IMR-90 (cell line): Measurements from ENCODE around the gene PIAS1. TPM values are rescaled to one million over a fixed set of nuclear protein-coding genes. Genes with fewer than 3 reads are reported as not detected.

ENCODE experiments used
- ATAC-seq: fragments of 200-7000 bp; cut with Tn5 transposase; 2 replicates; pipeline ENCODE4 v1.9.1; 2020; ENCODE audit warnings: low read depth, mild to moderate bottlenecking, moderate library complexity
- BruUV-seq: library from RNA; stranded (reverse); fragments of 400-500 nt; replicated peaks from 2 replicates; lab custom pipeline; 2021; lab: Mats Ljungman, UMichigan
- CTCF ChIA-PET: fragments of 300-600 bp; formaldehyde crosslinking; extraction: SDS; loops from one replicate; lab custom pipeline; 2021; ENCODE audit warnings: antibody characterized with exemption; lab: Yijun Ruan, JAX
- POLR2A ChIA-PET: fragments of 300-600 bp; sonication (Branson Sonifier 250); formaldehyde crosslinking; loops from one replicate; lab custom pipeline; 2022; ENCODE audit warnings: antibody characterized with exemption; ENCODE audit not compliant: unreplicated experiment; lab: Charles Lee
- DNase-seq: peaks from one replicate; pipeline ENCODE4 v3.0.0; 2013
- H2AFZ ChIP-seq: replicated peaks from 2 replicates; pipeline ENCODE3; 2013; ENCODE audit warnings: low read length, mild to moderate bottlenecking; ENCODE audit not compliant: poor library complexity
- H2AK5ac ChIP-seq: 2 replicates; pipeline ENCODE4 v1.6.1; 2013; ENCODE audit warnings: low read depth, low read length, inconsistent platforms
- H2AK9ac ChIP-seq: replicated peaks from 2 replicates; pipeline ENCODE3; 2013; ENCODE audit warnings: mild to moderate bottlenecking, low read depth, low read length, moderate library complexity; ENCODE audit not compliant: poor library complexity
- H2BK120ac ChIP-seq: 2 replicates; pipeline ENCODE4 v1.6.1; 2013; ENCODE audit warnings: low read depth, low read length, inconsistent platforms
- H2BK15ac ChIP-seq: 3 replicates; pipeline ENCODE4 v1.6.1; 2013; ENCODE audit warnings: low read depth, low read length, inconsistent platforms
- H2BK20ac ChIP-seq: 2 replicates; pipeline ENCODE4 v1.6.1; 2013; ENCODE audit warnings: low read depth, mild to moderate bottlenecking, inconsistent platforms, low read length, moderate library complexity
- H2BK5ac ChIP-seq: 2 replicates; pipeline ENCODE4 v1.6.1; 2013; ENCODE audit warnings: mild to moderate bottlenecking, low read depth, low read length, inconsistent platforms; ENCODE audit not compliant: poor library complexity, severe bottlenecking
- H3K14ac ChIP-seq: replicated peaks from 2 replicates; pipeline ENCODE4 v1.6.1; 2013; ENCODE audit warnings: low read depth, low read length, inconsistent platforms
- H3K18ac ChIP-seq: 2 replicates; pipeline ENCODE4 v1.6.1; 2013; ENCODE audit warnings: low read depth, low read length, control low read depth
- H3K23ac ChIP-seq: 2 replicates; pipeline ENCODE4 v1.6.1; 2013; ENCODE audit warnings: low read depth, low read length, inconsistent platforms
- H3K27ac ChIP-seq: 2 replicates; pipeline ENCODE4 v1.5.1; 2013; ENCODE audit warnings: mild to moderate bottlenecking, control low read depth, low read length; ENCODE audit not compliant: insufficient read depth
- H3K27me3 ChIP-seq: 2 replicates; pipeline ENCODE4 v1.6.1; 2013; ENCODE audit warnings: low read length; ENCODE audit not compliant: control insufficient read depth, insufficient read depth
- H3K36me3 ChIP-seq: 2 replicates; pipeline ENCODE4 v1.6.1; 2013; ENCODE audit warnings: low read length, mixed read lengths; ENCODE audit not compliant: control insufficient read depth, insufficient read depth
- H3K4ac ChIP-seq: 2 replicates; pipeline ENCODE4 v1.6.1; 2013; ENCODE audit warnings: low read depth, low read length, inconsistent platforms
- H3K4me1 ChIP-seq: 2 replicates; pipeline ENCODE4 v1.6.1; 2013; ENCODE audit warnings: low read length, mixed read lengths; ENCODE audit not compliant: control insufficient read depth, insufficient read depth
- H3K4me2 ChIP-seq: 2 replicates; pipeline ENCODE4 v1.6.1; 2013; ENCODE audit warnings: low read depth, mild to moderate bottlenecking, control low read depth, low read length, moderate library complexity
- H3K4me3 ChIP-seq: 2 replicates; pipeline ENCODE4 v1.5.1; 2013; ENCODE audit warnings: low read depth, mild to moderate bottlenecking, control low read depth, low read length, moderate library complexity; ENCODE audit not compliant: insufficient read depth
- H3K56ac ChIP-seq: 2 replicates; pipeline ENCODE4 v1.6.1; 2013; ENCODE audit warnings: low read length, inconsistent platforms; ENCODE audit not compliant: insufficient read depth; ENCODE audit errors: extremely low read depth
- H3K79me1 ChIP-seq, 2 experiments: 2 replicates each; pipeline ENCODE4 v1.6.1; 2013; ENCODE audit warnings: low read length in 2 of 2, inconsistent platforms in 1 of 2, low read depth in 1 of 2
- H3K9ac ChIP-seq: 2 replicates; pipeline ENCODE4 v1.6.1; 2013; ENCODE audit warnings: low read depth, low read length, control low read depth
- H3K9me1 ChIP-seq: 2 replicates; pipeline ENCODE4 v1.6.1; 2013; ENCODE audit warnings: low read length, inconsistent platforms; ENCODE audit not compliant: insufficient read depth
- H3K9me3 ChIP-seq: 2 replicates; pipeline ENCODE4 v1.6.1; 2013; ENCODE audit warnings: low read length; ENCODE audit not compliant: control insufficient read depth, insufficient read depth
- H4K20me1 ChIP-seq: 2 replicates; pipeline ENCODE4 v1.6.1; 2013; ENCODE audit warnings: low read length, inconsistent platforms; ENCODE audit not compliant: insufficient read depth
- H4K5ac ChIP-seq: 2 replicates; pipeline ENCODE4 v1.6.1; 2013; ENCODE audit warnings: mild to moderate bottlenecking, low read depth, low read length, control low read depth
- H4K8ac ChIP-seq, 2 experiments: 2 replicates each; pipeline ENCODE4 v1.6.1; 2013; ENCODE audit warnings: low read depth in 2 of 2, low read length in 2 of 2, control low read depth in 1 of 2, inconsistent platforms in 1 of 2
- H4K91ac ChIP-seq: 2 replicates; pipeline ENCODE4 v1.6.1; 2013; ENCODE audit warnings: low read depth, low read length, inconsistent platforms; ENCODE audit not compliant: insufficient read depth
- BHLHE40 ChIP-seq: fragments of 150-350 bp; IDR thresholded peaks from 2 replicates; pipeline ENCODE4 v1.6.1; 2016; ENCODE audit warnings: mild to moderate bottlenecking, low read depth, low read length
- CEBPB ChIP-seq: IDR thresholded peaks from 2 replicates; pipeline ENCODE4 v1.6.1; 2012; ENCODE audit warnings: low read depth, low read length, improper control_type of control experiment
- CHD1 ChIP-seq: IDR thresholded peaks from 2 replicates; pipeline ENCODE4 v1.6.1; 2012; ENCODE audit warnings: low read depth, low read length, improper control_type of control experiment
- FOS ChIP-seq: fragments of 150-350 bp; IDR thresholded peaks from 2 replicates; pipeline ENCODE4 v1.6.1; 2016; ENCODE audit warnings: low read depth, low read length
- MAFK ChIP-seq: IDR thresholded peaks from 2 replicates; pipeline ENCODE4 v1.6.1; 2012; ENCODE audit warnings: low read depth, low read length, improper control_type of control experiment
- MAZ ChIP-seq: IDR thresholded peaks from 2 replicates; pipeline ENCODE4 v1.6.1; 2012; ENCODE audit warnings: low read depth, mild to moderate bottlenecking, low read length, improper control_type of control experiment, moderate library complexity, borderline replicate concordance
- MXI1 ChIP-seq: IDR thresholded peaks from 2 replicates; pipeline ENCODE4 v1.6.1; 2012; ENCODE audit warnings: low read depth, mild to moderate bottlenecking, low read length, moderate library complexity, borderline replicate concordance
- NFE2L2 ChIP-seq: fragments of 150-350 bp; IDR thresholded peaks from 2 replicates; pipeline ENCODE4 v1.6.1; 2016; ENCODE audit warnings: low read depth, mild to moderate bottlenecking, low read length
- POLR2A ChIP-seq: IDR thresholded peaks from 2 replicates; pipeline ENCODE4 v1.6.1; 2012; ENCODE audit warnings: mild to moderate bottlenecking, low read depth, low read length
- RAD21 ChIP-seq: IDR thresholded peaks from 2 replicates; pipeline ENCODE4 v1.6.1; 2012; ENCODE audit warnings: low read length, improper control_type of control experiment
- RCOR1 ChIP-seq: IDR thresholded peaks from 2 replicates; pipeline ENCODE4 v1.6.1; 2012; ENCODE audit warnings: mild to moderate bottlenecking, low read length, improper control_type of control experiment; ENCODE audit not compliant: insufficient replicate concordance
- SMC3 ChIP-seq: fragments of 150-350 bp; IDR thresholded peaks from 2 replicates; pipeline ENCODE4 v1.6.1; 2016; ENCODE audit warnings: low read depth, mild to moderate bottlenecking, antibody characterized with exemption, low read length, moderate library complexity
- WGBS, 2 experiments: methylation state at CpG; one replicate each; pipeline versions ENCODE4 v1.1.5 to v1.1.7; 2013; ENCODE audit warnings: missing lambda C conversion rate in 2 of 2; ENCODE audit not compliant: insufficient read length in 1 of 2; ENCODE audit errors: extremely low coverage in 2 of 2; 5-methylcytosine and 5-hydroxymethylcytosine counted together
- dilution Hi-C: fragments of 300-500 bp; cut with HindIII; formaldehyde crosslinking; loops from one replicate; pipeline ENCODE4 v1.14.3; 2018; ENCODE audit warnings: low sequenced_read_pairs; ENCODE audit not compliant: unreplicated experiment
- in situ Hi-C: fragments of 300-500 bp; cut with MboI; formaldehyde crosslinking; loops from 3 replicates; pipeline ENCODE4 v1.14.3; 2019; ENCODE audit warnings: low sequenced_read_pairs, inconsistent platforms, mixed read lengths
- intact Hi-C: fragments of 100-400 bp; cut with micrococcal nuclease; formaldehyde crosslinking; loops from 2 replicates; pipeline ENCODE4 v1.10.0; 2022
- polyA plus RNA-seq, 3 experiments: library from polyadenylated mRNA; depleted of rRNA; stranded (reverse); fragments of >200 nt; gene quantifications; 2 replicates each; pipeline ENCODE4 v1.2.3, GENCODE V29; 2012; ENCODE audit warnings: low replicate concordance in 1 of 3
- total RNA-seq: library from RNA; depleted of rRNA; stranded (reverse); fragments of >200 nt; gene quantifications from 2 replicates; pipeline ENCODE4 v1.2.3, GENCODE V29; 2012
- TF ChIP-seq, protein P1 (sequence below): fragments of 150-350 bp; IDR thresholded peaks from 2 replicates; pipeline ENCODE4 v1.6.1; 2017; ENCODE audit warnings: mild to moderate bottlenecking, antibody characterized with exemption, low read length, low read depth
- TF ChIP-seq, protein P2 (sequence below): fragments of 150-350 bp; IDR thresholded peaks from 2 replicates; pipeline ENCODE4 v1.6.1; 2016; ENCODE audit warnings: low read depth, mild to moderate bottlenecking, low read length, moderate library complexity, borderline replicate concordance
- TF ChIP-seq, protein P3 (sequence below): conservative IDR thresholded peaks from 2 replicates; pipeline ENCODE4 v1.5.1; 2012; ENCODE audit warnings: mild to moderate bottlenecking, low read depth, low read length, improper control_type of control experiment

PIAS1 gene
- total and polyA plus RNA-seq, 2 of the 4 experiments (the other 2 are of a cell fraction): 20.0 to 63.6 TPM

DNA sequence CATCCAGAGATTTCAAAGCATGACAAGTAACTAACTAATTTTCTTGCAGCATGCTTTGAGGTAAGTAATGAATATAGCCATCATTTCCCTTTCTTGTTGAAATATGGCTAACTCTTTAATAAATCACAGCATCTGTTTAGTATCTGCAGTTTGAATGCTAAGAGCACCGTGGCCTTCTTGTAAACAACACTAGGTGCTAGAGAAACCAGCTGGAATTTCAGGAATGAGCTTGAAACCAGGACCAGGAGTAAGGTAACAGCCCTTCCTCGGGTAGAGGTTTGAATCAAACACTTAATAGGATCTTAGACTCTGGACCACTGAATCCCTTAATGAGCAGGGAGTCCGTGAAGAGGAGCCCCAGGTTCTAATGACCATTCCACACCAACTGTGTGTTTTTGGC lies 137.4 kb downstream of the PIAS1 start:
- ATAC-seq: no peak
- in situ Hi-C loops: no loop called here
- Histone ChIP-seq H4K8ac (no peak overlapping the region), H3K9me3 (no peaks in the 10 kb centered on the region), H3K14ac (no peak overlapping the region; the same call in 1 of the 2 replicates), H3K4me1 (peaks cover 9% of the 10 kb centered on the region), H3K79me1 (peaks cover 0 to 17% of the 10 kb centered on the region in 2 experiments; a peak in 2 of 4 replicates), H3K36me3 (peaks cover 12% of the 10 kb centered on the region), H2AK9ac (no peak overlapping the region), H3K18ac (no peak overlapping the region), H2BK5ac (no peak overlapping the region), H3K27ac (no peak overlapping the region), H2BK20ac (no peak overlapping the region), H4K91ac (no peak overlapping the region), H3K9me1 (peaks cover 11% of the 10 kb centered on the region), H4K20me1 (peaks cover 11% of the 10 kb centered on the region; the same call in 1 of the 2 replicates), H3K56ac (no peak overlapping the region), H3K27me3 (no peaks in the 10 kb centered on the region), H3K4ac (no peak overlapping the region), H3K4me2 (no peak overlapping the region), H2AFZ (no peak overlapping the region), H3K4me3 (no peak overlapping the region), H4K5ac (no peak overlapping the region), H2AK5ac (no peak overlapping the region), H3K9ac (no peak overlapping the region), H2BK15ac (no peak overlapping the region), H2BK120ac (no peak overlapping the region), H3K23ac (no peak overlapping the region)
- TF ChIP-seq MAFK (no peak), RCOR1 (no peak), MXI1 (no peak), RAD21 (no peak), CEBPB (no peak), NFE2L2 (no peak), FOS (no peak), SMC3 (no peak), CHD1 (no peak), MAZ (no peak), POLR2A (no peak), BHLHE40 (no peak)
- TF ChIP-seq, protein P1, sequence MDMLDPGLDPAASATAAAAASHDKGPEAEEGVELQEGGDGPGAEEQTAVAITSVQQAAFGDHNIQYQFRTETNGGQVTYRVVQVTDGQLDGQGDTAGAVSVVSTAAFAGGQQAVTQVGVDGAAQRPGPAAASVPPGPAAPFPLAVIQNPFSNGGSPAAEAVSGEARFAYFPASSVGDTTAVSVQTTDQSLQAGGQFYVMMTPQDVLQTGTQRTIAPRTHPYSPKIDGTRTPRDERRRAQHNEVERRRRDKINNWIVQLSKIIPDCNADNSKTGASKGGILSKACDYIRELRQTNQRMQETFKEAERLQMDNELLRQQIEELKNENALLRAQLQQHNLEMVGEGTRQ: no peak
- TF ChIP-seq, protein P2, sequence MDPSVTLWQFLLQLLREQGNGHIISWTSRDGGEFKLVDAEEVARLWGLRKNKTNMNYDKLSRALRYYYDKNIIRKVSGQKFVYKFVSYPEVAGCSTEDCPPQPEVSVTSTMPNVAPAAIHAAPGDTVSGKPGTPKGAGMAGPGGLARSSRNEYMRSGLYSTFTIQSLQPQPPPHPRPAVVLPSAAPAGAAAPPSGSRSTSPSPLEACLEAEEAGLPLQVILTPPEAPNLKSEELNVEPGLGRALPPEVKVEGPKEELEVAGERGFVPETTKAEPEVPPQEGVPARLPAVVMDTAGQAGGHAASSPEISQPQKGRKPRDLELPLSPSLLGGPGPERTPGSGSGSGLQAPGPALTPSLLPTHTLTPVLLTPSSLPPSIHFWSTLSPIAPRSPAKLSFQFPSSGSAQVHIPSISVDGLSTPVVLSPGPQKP: no peak
- TF ChIP-seq, protein P3, sequence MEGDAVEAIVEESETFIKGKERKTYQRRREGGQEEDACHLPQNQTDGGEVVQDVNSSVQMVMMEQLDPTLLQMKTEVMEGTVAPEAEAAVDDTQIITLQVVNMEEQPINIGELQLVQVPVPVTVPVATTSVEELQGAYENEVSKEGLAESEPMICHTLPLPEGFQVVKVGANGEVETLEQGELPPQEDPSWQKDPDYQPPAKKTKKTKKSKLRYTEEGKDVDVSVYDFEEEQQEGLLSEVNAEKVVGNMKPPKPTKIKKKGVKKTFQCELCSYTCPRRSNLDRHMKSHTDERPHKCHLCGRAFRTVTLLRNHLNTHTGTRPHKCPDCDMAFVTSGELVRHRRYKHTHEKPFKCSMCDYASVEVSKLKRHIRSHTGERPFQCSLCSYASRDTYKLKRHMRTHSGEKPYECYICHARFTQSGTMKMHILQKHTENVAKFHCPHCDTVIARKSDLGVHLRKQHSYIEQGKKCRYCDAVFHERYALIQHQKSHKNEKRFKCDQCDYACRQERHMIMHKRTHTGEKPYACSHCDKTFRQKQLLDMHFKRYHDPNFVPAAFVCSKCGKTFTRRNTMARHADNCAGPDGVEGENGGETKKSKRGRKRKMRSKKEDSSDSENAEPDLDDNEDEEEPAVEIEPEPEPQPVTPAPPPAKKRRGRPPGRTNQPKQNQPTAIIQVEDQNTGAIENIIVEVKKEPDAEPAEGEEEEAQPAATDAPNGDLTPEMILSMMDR: no peak
- intact Hi-C loops: no loop called here
- dilution Hi-C loops: no loop called here
- POLR2A ChIA-PET: interaction anchor here (0.6 kb wide), 1 partner anchor 37 kb away, joined by 4 read pairs; no protein-coding TSS in a partner anchor
- WGBS, 2 experiments: 0% methylated on average over 1 of the region's 3 CpGs; no CpG with 5 or more reads in 1 of the 2 experiments
- CTCF ChIA-PET: interaction anchor here (1.4 kb wide), 1 partner anchor 11 kb away, joined by 3 read pairs; no protein-coding TSS in a partner anchor
- no TSS peak for BruUV-seq
- DNase-seq: no peak
